HPDE6-E6E7 (cell line): Measurements from ENCODE around the gene TMEM63C.
"Not testable (repeated sequence)": the region's sequence is repeated elsewhere in the genome, so short reads cannot be mapped to it uniquely, and the experiment has no call there.

Experiments
- DNase-seq: peaks from one replicate; pipeline ENCODE4 v3.0.0; 2011; ENCODE audit warnings: missing footprints; ENCODE audit errors: extremely low spot score

TMEM63C gene

DNA sequence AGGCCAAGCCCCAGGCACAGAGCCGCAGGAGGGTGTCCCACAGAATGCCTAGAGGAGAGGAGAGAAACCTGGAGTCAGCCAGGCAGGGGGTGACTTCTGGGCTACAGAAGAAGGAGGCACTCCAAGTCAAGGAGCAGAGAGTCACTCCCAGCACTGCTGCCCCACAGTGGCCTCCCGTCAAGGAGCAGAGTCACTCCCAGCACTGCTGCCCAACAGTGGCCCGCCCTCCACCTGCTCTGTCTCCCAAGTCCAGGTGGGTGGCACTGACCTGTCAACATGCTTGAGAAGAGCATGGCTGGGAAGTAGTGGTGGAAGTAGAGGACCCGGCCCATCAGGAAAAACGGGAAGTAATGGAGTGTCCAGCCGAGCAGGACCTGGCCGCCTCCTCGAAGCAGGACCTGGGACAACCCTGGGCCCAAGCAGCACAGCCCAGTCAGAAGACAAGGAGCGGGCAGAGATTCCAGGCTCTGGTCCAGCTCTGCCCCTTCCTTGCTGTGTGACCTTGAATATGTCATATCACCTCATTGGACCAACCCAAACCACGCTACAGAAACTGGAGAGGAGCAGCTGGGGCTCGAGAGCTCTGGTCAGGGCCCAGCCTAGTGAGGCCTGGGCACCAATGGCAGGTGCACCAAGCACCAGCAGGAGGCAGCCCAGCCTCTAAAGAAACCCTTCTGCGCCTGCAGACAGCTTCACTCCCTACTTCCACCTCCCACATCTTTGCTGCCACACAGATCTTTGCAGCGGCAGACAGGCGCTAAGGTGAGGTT is 97.0 kb downstream of the TMEM63C start:
- no peak for DNase-seq

DNA sequence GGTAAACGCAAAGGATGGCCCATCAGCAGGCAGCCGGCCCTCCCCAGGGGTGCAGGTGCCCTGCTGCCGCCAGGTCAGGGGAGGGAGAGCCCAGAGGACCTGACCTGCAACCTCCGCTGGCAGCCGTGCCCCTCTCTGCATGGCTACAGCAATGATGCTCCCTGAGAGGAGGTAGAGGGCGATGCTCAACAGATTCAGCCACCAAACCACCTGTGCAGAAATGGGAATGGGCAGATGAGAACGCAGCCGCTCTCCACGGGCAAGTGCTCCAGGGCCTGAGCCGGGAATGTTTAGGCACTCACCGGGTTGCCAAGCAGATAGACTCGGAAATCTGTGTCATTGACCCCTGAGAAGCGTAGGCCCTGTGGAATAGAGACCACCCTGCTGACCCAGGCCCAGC is 98.1 kb downstream of the TMEM63C start:
- no peak for DNase-seq

DNA sequence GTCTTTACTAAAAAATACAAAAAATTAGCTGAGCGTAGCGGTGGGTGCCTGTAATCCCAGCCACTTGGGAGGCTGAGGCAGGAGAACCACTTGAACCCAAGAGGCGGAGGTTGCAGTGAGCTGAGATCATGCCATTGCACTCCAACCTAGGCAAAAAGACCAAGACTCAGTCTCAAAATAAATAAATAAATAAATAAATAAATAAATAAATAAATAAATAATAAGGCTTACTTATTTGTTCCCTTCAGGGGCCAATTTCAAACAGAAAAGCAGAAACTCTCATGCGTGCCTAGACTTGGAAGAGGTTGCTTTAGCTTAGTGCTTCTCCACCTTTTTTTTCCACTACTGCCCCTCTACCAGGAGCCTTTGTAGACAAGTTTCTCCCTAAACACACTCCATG is 99.3 kb downstream of the TMEM63C start:
- DNase-seq = not testable (repeated sequence)

DNA sequence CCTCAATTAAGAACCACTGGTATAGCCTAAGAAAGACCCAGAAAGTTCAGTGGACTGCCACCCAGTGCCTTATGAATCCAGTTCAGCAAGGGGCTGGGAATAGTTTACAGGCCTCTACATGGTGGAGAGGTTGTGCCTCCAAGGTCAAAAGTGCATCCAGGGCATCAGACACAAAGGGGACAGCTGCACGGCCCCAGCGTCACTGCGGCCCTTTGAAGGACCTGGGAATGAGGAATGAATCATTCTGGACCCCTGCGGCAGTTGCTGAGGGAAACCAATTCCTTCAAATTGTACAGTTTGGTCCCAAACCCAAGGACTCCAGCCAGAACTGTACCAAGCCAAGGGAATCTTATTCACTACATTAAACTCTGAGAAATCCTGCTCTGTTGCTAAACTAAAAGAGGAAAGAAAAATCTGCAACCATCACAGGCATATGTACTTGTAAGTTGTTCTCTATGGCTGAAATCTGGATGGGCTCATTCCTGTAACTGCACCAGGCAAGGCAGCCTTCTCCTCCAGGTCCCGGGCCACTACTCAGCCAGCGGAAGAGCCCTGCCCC is 100.3 kb downstream of the TMEM63C start:
- no peak for DNase-seq

DNA sequence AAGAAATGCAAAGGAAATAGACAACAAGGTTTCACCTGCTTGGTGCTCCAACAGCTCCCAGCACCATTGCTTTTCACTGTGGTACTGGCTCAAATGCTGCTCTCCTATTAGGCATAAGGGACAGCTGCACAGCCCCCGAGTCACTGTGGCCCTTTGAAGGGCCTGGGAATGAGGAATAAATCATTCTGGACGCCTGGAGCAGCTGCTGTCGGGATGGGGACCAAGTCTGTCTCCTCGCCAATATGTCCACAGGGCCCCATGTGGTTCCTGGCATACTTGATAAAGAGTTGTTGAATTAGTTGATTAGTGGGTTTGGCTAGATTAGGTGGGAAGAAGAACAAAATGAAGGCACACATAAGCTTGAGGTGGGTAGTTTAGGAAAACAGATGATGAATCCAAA is 102.5 kb downstream of the TMEM63C start:
- DNase-seq = no peak

DNA sequence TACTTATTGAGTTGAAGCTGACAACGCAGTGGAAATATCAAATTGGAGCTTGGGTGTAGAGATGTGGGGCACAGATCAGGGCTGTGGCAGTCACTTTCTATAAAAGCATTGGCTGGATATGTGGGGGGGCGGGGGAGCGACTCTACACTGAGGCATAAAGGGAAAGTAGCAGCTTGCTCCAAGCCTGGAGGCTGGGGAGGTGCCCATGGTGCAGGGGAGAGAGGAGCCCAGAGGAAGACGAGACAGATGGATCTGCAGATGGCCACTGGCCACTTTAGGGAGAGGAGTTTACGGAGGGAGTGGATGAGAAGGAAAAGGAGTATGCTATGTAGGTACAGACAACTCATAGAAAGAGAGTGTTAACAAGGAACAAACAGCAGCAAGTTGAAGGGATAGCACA is 102.9 kb downstream of the TMEM63C start:
- no peak for DNase-seq

DNA sequence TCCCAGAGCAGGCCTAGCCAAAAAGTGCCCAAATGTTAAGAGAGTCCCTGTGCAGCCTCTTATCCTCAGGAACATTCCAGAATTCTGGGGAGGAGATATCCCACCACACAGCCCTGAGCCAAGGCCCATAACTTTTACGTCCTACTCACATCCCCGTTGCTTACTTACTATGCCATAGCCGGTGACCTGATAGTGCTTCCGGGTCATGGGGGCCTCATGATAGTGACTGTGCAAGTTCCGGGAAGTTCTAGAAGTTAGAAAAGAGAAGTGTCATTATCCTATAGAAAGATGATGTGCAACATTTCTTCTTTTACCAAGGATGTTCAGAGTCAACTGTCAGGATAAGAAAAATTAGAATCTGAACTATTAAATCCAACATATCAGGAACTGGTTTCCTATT is 105.0 kb downstream of the TMEM63C start:
- no peak for DNase-seq

DNA sequence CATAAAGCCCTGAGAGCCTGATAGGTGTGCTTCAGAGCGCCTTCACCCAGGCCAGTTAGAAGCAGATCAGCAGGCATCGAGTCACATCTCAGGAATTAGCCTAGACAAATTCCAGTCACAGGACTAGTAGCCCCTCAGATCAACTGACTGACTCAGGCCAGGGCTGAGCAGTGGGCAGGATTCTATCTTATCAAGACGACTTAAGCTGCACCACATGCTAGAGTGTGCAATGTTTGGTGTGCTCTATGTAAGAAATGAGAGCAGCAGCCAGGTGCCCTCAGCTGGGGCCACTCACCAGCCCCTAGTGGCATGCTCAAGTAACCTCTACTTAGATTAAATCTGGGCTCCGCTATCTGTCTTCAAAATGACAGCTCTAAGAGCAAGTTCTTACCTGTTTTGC is 109.1 kb downstream of the TMEM63C start:
- no peak for DNase-seq

DNA sequence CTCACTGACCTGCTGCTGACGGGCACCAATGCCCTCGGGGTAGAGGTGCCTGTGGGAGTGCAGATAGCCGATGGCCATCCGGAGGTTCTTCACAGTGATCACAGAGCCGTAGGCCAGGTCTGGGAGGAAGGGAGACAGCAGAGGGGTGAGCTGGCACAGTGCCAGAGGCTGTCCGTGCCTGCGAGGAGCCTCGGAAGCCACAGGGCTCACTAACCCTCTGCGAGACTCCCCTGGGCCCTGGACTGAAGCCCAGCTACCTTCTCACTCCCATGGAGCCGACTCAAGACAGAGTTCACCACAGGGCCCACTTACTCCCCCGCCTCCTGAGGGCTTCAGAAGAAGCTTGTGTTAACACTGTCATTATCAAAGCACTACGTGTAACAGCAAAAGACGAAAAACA is 114.6 kb downstream of the TMEM63C start:
- no peak for DNase-seq

DNA sequence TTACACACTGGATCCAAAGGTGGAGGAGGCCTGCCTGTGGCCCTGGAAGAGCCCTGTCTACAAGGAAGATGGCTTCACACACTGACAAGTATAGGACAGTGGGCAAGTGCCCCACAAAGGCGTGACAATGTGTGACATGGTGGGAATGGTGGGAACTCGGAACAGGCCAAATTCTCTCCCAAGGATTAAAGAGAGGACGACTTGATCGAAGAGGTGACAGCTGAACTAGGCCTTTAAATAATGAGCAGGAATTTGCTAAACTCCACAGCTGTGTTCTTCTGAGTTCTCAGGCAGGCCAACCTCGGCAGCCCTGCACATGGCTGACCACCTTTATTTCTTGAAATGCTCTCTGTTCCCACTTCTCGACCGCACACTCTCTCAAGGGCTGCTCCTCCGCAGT is 115.3 kb downstream of the TMEM63C start:
- DNase-seq = no peak

DNA sequence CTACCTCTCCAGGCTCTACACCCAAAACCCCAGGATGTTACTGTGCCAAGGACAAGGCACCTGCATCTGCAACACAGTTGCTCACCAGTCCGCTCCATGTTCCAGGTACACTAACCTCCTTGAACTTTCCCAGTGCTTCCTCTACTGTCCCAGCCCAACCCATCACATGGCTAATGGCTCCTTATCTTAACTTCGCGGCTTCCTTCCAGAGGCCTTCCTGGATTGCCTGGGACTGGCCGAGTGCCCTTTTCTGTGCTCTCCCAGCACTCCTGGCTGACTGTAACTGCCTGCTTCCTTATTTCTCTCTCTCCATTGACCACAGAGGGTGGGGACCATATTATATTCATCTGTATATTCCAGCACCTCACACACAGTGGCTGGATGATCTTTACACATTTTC is 118.2 kb downstream of the TMEM63C start:
- DNase-seq = no peak

DNA sequence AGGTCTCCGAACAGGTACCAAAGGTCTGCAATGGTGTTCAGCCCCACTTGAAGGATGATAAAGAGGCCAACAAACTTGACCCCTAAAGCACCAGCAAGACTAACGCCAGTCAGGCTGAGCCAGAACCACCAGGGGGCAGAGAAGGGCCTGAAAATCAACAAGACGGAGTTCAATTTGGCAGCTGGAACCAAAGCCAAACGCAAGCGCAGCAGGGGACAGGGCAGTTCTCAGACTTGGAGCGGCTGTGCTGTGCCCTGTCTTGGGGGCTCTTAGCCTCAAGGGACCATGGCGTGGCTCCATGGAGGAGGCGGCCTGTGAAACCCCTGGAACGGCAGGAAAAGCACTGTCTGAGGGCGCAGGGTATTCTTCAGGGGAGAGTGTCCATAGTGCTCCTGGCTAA is 119.5 kb downstream of the TMEM63C start:
- DNase-seq = peak; percentile 62

DNA sequence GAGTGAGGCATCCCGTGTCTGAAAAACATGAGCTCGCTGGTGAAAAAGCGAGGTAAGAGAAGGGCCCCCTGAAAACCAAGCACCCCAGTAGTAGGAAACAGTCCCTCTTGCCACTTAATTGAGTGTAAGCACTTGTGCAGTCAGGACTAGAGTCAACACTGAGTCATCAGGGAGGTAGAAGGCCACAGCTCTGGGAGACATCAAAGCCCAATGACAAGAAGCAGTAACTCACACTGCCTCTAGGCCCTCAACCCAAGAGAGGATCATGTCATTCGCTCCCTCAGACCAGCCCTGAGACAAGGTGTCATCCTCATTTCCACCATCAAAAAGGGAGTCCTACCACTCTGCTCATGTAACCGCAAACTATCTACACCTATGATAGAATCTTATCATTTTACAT is 121.3 kb downstream of the TMEM63C start:
- peak; percentile 84 for DNase-seq

DNA sequence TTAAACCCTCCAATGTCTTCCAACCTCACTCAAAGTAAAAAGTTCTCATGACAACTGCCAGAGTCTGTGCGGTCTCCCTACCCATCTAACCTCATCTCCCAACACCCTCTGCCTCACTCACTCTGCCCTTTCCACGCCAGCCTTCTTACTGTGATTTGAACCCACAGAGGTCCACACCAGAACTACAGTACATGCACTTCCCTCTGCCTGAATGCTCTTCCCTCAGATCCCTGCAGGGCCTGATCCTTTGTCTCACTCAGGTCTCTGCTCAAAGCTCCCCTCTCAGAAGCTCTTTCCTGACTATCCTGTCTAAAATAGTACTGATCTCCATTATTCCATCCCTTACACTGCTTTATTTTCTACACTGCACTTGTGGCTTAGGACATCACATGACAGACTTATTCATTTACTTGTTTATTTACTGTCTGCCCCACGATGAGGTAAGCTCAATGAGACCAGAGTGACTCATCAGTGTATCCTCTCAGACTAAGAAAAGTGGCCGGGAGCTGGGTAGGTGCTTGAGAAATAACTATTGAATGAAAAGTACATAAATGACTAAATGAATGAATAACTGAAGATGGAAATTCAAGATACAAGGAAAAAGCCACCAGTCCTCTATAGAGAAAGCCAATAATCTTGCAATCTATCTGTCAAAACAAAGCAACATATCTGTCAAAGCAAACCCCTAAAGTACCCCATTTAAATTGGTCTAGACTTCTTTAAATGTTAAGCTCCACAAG is 122.0 kb downstream of the TMEM63C start:
- peak; percentile 97 for DNase-seq

DNA sequence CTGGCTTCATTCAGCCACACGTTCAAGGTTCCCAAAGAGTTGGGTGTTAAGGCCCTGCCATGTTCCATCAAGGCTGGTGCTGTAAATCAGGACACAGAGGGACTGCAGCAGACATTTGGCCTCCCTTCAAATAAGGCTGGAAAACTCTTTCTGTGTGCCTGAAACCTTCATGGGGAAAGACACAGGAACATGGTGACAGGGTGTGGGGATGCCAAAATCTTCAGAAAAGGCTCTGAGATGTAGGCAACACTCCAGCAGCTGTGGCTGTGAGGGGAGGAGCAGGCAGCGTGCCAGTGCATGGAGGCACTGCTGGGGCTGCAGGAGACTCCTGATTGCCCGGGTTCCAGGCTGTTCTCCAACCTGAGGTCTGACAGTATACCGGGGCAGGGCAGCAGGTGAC is 124.1 kb downstream of the TMEM63C start:
- DNase-seq = no peak

DNA sequence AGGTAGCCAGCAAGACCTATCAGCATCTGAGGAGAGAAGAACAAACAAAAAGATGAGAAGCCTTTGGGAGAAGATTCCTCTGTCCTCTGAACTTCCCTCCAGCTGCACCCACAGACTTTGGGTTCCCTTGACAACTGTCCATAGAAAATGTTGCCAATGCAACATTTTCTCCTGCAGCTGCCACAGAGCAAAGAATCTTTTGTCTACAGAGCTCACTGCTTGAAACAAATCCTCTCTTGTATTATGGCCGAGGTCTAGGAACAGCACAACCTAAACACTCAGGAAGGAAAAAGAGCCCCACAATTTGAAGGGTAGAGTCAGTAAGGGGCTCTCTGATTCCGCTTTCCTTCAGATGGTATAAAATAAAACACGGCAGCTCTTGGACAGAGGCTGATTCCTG is 124.8 kb downstream of the TMEM63C start:
- DNase-seq = no peak

DNA sequence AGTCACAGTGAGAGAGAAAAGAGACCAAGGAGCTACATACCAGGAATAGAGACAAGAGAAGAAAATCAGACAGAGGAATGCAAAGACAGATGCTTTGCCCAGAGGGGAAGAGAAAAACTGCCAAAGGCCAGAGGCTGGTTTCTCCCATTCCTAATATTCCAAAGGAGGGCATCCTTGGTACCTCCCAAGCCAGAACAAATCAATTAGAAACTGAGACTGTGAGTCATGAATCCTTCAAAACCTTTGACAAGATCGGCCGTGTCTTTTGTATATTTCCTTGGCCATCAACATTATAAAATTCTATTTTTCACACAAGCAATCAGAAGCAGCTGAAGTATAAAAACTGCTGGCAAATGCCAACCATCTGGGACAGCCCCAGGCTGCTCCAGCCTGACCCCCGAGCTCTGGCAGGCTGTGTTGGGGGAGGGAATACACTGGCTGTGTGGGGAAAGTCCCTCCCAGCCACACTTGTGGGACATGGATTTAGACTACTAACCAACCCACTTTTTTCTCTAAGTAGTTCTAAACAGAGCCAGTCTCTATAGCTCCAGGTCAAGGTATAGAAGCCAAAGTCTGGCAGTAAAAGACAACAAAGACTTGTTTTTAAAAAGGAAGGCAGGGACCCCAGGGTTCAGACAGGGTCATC is 125.4 kb downstream of the TMEM63C start:
- DNase-seq = no peak
